HG03159 (cell line): ENCODE results near the gene GSTM5.
"Not testable (repeated sequence)": the region's sequence is repeated elsewhere in the genome, so short reads cannot be mapped to it uniquely, and the experiment has no call there.

Experiments
- ATAC-seq: cut with Tn5 transposase; IDR thresholded peaks from one replicate; pipeline ENCODE4 v1.9.1; 2021; ENCODE audit warnings: mild to moderate bottlenecking, moderate library complexity; ENCODE audit not compliant: unreplicated experiment

GSTM5 gene

DNA sequence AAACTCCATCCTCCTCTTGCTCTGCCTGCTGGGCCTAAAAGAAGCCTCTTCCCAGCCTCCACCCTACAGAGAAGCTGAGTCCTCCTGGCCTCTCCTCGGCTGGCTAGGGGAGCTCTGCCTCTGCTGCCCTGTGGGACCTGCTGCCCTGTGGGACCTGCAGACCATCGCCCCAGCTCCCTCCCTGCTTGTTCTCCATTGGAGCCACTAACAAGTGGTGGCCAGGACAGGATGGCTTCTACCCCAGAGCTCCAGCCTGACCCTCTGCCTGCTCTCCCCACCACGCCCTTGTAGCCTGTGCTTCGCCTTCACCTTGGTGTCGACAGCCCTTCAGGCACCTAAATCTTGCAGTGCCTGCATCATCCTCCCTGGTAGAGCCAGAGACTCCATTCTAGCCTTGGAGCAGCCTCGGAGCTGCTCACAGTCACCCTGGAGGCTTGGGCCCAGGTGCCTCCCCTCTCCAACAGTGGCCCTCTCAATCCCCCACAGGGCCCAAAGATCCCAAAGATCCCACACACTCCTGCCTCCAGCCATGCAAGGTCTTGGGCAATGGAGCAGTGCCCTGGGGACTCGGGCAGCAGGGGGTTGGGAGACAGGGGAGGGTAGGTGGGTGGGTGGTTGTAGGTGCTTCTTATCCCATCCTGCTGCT lies 48.7 kb downstream of the GSTM5 start:
- no peak for ATAC-seq

DNA sequence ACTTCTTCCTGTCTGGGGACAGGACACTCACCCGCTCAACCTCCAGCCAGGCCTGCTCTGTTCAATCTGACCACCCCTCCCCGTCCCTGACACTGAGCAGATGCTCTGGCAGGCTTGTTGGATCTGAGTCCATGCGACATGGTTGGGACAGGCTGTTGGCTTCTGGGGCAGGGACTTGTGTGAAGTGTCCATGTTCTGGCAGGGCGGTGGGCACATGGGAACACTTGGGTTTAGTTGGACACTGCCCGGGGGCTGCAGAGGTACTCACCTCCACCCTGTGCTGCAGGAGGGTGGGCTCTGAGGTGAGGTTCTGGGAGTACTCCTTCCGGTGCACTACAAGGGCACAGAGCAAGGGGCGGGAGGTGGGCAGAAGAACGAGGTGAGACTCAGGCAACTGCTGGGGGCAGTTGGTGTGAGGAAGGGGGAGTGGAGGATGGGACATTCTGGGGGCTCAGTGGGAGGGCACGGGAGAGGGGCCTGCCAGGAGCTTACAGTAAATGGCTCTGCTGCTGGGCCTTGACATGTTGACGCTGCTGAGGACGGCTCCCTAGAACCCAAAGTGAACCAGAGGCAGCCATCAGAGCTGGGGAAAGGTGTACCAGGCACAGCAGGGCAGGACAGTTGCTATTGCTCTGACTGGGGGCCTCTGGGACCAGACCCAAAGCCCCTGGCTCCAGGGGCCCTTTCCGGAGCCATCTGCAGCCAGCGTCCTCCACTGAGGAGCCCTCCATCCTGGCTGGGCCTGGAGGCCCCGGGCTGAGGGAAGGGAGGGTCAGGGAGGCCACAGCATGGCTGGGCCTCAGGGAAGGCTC lies 49.4 kb downstream of the GSTM5 start:
- no peak for ATAC-seq

DNA sequence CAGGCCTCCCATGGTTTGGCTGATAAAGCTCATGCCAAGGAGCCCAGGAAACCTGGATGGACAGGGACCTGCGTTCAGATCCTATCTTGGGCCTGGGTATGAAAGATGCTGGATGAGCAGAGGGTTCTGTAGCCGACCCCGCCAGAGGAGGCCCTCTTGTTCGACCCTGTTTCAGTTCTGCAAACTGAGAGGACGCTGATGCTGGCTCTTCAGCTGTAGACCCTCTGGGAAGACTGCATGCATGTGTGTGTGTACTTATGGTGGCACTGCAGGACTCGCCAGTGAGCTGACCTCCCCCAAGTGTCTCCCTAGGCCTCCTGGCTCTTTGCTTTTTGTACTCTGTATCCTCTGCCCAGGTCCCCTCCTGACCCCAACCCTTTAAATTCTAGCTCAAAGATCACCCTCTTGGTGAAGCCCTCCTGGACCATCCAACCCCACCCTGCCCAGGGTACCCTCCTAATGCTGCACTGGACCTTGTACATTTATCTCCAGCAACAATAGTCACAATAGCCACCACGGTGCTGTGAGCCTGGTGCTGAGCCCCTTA lies 50.1 kb downstream of the GSTM5 start:
- no peak for ATAC-seq

DNA sequence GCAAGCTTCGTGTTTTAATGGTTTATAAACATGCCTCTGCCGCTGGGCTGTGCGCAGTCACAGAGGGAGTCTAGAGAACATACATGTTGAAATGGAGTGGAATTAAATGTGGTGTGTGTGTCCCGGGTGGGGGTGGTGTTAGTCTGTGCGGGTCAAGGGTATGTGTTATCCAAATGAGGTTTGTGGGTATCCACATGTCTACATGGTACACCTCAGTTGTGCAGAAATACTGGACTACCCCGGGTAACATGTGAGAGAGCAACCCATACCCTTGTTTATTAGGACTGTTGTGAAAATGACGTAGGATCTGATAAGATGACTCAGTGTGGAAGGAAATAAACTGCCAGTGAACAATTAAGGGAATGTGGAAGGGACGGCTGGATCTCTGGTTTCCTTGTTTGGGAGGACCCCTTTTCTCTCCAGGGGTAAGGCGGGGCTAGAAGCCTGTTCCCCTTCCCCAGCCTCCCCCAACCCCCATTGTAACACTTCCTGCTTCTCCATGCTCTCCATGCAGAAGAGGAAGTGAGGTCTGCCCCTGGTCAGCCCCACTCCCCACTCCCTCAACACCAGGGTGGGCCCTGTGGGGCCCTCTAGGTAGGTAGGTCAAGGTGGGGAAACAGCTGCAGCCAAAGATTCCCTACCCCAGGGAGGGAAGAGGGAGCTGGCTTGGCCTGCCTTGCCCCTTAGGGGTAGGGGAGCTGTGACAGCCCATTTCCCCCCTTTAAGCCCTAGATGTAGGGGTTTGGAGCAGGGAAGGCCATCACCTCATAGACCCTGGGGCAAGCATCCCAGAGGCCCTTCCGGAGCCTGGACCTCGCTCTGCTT lies 51.0 kb downstream of the GSTM5 start:
- ATAC-seq: no peak

GRCh38 chr1:109763646-109764415 lies 51.8 kb downstream of the GSTM5 start, which contains the start of gene EPS8L3:
Gene EPS8L3 (minus strand): TSS chr1:109763923. CDS start chr1:109761749, 2,174 bp downstream.
- ATAC-seq: no peak

GRCh38 chr1:109764561-109765482 lies 52.8 kb downstream of the GSTM5 start:
- no peak for ATAC-seq

- ATAC-seq: no peak
Measured at GRCh38 chr1:109765483-109765815, 53.4 kb downstream of the GSTM5 start.

GRCh38 chr1:109765896-109766615 lies 54.0 kb downstream of the GSTM5 start:
- no peak for ATAC-seq

GRCh38 chr1:109766991-109767636 lies 55.1 kb downstream of the GSTM5 start:
- ATAC-seq: not testable (repeated sequence)
